GF-D8 (cell line): ENCODE results near the gene ASPHD2.
"Not testable (repeated sequence)": the region's sequence is repeated elsewhere in the genome, so short reads cannot be mapped to it uniquely, and the experiment has no call there.

Experiments used
- DNase-seq: peaks from one replicate; lab custom pipeline; 2025; lab: John Stamatoyannopoulos, UW

The ASPHD2 gene

GRCh38 chr22:26416670-26417276 lies 12.3 kb upstream of the ASPHD2 start:
- no peak for DNase-seq

DNA sequence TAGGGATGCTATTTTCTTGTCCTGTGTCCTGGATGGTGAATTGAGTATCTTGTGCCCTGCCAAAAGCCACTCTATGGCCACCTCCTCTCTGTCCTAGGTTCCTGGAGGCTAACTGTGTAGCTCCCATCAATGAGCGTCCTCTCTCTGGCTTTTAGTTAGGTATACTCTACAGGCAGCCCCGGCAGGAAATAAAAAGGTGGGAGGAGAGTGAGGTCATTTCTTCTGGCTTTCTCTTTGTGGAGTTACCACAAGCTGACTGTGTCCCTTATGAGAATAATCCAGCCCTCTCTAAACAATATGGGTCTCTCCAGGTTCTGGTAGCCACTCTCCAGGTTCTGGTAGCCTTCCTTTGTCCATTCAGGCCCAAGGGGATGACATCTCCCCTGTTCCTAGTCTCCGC lies 11.7 kb upstream of the ASPHD2 start:
- no peak for DNase-seq

DNA sequence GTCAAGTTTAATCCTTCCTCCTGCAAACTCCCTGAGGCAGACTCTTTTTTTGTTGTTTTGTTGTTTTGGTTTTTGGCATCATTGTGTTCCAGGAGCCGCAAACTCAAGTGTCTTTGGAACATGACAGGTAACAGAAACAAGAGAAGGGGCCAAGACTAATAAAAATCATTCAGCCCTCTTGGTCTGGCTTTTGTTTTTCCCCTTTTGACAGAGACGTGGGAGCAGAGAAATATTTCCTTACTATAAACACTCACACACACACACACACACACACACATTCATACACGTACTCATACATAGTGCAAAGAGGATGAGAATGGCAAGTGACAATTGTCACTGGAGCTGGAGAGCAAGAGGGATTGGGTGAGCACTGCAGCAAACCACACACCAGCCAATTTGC lies 10.4 kb upstream of the ASPHD2 start:
- no peak for DNase-seq

DNA sequence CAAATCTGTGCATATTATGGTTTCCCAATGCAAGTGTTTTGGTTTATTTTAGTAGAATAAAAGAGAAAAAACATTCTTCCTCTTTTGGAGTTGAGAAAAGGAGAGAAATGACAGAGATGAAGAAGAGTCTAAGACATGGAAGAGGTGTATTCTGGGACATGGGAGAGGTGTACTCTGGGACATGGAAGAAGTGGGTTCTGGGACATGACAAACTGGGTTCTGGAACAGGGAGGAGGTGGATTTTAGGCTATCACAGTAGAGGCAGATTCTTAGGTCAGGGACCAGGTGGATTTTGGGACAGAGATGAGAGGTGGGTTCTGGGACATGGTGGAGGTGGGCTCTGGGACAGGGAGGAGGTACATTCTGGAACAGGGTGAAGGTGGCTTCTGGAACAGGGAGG lies 2.1 kb upstream of the ASPHD2 start:
- DNase-seq = no peak

- no peak for DNase-seq
Measured at GRCh38 chr22:26429458-26430286, 612 bp downstream of the ASPHD2 start.

DNA sequence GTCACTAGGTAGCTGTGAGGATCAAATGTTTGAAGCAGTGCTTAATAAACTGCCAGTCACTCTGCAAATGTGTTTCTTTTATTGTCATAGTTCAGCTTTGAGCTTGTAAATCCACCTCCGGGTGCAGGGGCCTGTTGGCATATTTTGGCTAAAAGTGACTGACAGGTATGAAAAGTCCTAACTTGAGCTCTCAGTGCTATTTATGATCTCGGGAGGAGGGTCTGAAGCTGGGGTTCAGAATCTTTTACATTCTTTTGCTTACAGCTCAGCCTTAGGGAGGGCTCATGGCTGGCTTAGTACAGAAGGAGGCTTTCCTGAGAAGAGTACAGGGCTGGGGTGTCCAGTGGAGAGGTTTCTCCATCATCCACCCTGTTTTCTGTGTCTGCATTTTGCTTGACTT lies 1.5 kb downstream of the ASPHD2 start:
- DNase-seq = no peak

DNA sequence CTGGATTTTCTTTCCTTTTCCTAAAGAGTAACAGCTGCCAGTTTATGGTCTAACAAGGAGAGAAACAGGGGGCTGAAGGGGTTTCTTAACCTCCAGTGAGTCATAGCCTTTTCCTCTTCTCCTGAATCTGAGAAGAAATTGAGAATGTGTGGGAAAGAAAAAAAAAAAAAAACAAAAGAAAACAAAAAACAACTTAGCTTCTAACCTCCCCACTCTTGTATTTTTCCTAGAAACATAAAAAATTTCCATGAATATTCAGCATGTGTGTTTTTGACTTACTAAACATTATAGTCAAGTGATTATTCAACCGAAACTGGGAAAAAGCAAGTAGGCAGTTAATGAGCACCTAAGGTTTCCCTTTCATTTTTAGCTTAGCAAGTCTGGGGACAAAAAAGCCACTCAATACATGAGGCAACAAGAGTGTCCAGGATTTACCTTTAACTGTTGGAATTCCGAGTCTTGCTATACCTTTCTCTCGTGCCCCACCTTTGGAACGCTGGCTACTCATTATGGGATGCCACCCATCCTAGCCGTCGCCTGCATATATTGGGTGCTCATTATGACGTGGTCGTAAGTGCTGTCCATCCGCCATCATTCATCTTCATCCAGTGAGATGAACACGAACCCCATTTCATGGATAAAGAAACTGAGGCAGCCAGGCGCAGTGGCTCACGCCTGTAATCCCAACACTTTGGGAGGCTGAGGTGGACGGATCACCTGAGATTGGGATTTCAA lies 2.4 kb downstream of the ASPHD2 start:
- no peak for DNase-seq

- peak; percentile 65 for DNase-seq
Measured at GRCh38 chr22:26432619-26433311, 3.7 kb downstream of the ASPHD2 start.

- DNase-seq = no peak
Measured at GRCh38 chr22:26433805-26434204, 4.7 kb downstream of the ASPHD2 start.

DNA sequence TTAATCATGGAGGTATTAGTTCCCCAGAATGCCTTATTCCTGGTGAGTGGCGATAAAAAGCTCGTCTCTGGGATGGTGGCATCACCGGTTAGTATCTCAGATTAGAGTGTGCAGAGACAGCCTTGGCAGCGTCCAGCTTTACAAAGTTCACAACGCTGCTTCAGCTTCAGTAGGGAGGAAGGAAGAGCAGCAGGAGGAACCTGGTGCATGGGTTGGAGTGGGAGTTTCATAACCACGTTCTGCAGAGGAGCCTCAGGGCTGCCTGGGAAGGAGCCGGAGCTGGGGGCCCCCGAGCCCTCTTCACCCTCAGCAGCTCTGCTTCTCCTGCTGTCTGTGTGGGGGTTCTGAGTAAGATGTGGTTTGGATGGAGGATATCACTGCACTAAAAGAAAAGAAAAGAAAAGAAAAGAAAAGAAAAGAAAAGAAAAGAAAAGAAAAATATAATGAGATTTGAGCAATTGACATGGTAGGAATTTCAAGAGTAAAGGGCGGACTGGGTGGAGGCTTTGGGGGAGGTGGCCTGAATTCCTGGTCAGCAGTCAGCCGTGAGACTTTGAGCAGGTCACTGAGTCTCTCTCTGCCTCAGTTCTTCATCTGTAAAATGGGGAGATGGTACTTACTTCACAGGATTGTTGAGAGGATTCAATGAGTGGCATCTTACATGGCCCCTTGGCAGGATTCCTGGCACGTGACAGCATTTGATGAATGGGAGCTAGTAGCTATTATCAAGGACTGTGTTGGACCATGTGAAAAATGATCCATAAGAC lies 6.5 kb downstream of the ASPHD2 start:
- peak; percentile 42 for DNase-seq

DNA sequence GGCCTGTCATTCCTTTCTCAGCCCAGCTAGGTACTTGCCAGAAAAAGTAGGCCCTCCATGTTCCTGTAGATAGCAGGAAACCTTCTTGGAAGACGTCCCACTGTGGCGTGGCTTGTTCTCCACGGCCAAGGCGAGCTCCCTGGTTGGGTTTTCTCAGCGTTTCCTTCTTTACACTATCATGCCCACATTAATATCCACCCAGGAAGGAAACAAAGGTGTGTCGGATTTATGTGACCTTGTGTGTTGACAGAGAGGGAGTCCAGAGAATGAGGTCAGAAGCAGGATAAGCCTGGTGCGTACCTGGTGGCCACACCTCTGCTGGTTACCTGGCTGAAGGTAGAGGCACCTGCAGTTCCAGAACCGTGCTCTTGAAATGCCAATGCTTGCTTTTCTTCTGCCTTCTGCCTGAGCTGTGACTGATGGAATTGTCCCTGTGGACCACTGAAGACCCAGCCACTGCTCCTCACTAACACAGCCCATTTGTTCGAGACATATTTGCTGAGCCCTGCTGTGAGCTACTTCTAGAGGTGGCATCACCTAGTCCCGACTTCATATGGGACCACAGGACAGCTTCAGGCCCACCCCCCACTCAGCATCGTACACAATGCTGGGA lies 7.9 kb downstream of the ASPHD2 start:
- DNase-seq = no peak

DNA sequence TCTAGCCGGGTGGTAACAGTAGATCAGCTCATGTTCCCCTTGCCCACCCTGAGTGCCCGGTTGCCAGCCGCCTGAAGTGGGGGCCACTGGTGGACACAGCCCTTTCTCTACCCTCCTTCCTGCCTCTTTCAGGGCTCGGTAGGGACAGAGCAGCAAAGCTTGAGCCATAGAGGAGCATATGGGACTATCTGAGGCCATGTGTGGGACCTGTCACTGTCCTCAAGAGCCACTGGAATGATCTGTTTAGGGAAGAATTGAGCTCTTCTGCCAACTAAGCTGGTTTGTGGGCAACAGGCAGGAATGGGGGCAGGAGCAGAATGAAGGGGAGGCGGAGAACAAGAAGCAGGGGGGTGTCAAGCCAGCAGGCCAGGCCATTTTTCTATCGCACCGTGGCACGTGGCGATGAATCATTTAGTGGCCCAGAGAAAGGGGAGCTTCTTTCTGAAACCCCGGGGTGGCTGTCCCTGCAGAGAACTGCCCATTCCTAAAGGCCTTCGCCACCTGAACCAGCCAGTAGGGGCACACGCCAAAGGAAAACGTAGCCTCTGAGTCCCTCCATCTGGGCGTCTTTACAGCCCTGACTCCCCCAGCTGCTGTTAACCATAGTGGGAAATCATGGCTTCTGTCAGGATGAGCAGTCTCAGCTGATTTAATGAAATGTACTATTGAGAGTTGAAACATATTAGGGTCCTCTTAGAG lies 8.8 kb downstream of the ASPHD2 start:
- no peak for DNase-seq

- DNase-seq = not testable (repeated sequence)
Measured at GRCh38 chr22:26438776-26439175, 9.7 kb downstream of the ASPHD2 start.

DNA sequence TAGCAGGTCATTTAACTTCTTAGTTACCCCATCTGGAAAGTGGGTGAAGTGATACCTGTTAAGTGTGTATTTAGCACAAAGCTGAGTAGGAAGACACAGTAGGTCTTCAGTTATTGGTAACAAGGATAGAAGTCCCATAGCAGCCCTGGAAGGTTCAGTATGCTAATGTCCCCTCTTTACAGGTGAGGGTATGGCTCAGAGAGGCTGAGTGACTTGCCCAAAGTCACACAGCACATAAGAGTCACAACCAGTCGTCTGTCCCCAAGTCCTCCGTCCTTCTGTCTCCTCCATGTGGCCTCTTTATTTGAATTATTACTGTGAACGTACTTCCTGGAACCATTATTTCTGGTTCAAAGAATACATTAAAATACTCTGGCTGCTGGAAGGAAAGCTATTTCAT lies 10.5 kb downstream of the ASPHD2 start:
- no peak for DNase-seq

DNA sequence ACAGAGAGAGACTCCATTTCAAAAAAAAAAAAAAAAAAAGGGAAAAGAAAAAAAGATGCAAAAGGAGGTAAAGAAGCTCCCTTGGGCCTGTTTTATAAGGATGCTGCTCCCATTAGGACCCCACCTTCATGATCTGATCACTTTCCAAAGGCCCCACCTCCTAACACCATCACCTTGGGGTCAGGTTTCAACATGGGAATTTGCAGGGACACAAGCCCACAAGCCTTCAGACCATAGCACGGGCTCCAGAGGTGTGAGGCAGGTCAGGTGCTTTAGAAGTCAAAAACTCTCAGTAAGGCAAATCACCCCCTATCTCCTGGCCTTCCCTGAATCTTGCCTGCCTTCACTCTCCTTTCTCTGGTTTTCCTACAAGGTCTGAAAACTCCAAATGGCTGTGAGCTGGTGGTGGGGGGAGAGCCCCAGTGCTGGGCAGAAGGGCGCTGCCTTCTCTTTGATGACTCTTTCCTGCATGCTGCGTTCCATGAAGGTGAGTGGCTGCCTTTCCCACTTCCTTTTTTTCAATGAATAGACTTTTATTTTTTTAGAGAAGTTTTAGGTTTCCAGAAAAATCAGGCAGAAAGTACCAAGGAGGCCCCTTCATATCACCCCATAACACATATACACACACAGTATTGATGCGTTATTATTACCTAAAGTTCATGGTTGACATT lies 13.2 kb downstream of the ASPHD2 start:
- no peak for DNase-seq

DNA sequence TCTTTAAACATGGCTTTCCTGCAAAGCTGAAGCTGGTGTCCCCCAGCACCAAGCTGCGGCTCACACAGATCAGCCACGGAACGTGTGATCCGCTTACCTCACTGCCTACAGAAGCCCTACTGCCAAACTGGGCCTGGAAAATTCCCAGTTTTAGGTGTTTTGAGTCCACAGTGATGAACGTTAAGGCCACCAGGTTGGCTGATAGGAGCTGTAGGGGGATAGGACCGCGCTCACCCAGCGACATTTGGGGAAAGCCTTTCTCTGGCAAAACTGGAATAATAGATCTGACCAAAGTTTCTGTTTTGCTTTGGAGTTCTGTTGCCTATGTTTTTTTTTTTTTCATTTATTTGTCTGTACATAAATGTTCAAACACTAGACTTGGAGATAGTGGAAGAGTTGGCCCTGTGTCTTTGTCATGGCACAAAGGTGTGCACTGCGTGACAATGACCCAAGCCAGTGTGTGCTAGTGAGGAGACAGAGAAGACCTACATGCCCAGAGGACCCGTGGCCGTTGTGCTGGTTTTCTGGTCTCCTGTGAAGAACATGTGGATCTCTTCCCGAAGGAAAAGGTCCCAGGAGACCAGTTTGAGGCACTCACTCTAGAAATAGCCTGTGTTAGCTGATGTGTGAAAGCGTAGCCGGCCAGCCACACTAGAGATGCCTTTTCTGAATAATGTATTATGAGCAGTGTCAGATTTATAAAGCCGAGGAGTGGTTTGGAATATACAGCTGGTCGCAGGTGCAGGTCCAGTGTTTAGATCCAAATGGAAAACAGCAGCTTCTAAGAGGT lies 15.0 kb downstream of the ASPHD2 start:
- DNase-seq = no peak

DNA sequence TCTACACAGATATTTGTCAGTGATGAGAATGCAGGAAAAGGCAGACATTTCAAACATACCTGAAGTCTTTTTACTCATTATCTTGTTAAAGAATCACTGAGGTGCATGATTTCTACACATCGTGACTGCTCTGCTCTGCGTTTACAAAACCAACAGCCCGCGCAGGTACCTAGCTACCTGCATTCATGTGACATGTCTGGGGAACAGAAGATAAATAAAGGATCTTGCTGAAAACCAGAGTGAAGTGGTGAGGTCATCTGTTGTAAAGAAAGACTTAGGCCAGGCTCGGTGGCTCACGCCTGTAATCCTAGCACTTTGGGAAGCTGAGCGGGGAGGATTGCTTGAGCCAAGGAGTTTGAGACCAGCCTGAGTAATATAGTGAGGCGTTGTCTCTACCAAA lies 15.7 kb downstream of the ASPHD2 start:
- no peak for DNase-seq

DNA sequence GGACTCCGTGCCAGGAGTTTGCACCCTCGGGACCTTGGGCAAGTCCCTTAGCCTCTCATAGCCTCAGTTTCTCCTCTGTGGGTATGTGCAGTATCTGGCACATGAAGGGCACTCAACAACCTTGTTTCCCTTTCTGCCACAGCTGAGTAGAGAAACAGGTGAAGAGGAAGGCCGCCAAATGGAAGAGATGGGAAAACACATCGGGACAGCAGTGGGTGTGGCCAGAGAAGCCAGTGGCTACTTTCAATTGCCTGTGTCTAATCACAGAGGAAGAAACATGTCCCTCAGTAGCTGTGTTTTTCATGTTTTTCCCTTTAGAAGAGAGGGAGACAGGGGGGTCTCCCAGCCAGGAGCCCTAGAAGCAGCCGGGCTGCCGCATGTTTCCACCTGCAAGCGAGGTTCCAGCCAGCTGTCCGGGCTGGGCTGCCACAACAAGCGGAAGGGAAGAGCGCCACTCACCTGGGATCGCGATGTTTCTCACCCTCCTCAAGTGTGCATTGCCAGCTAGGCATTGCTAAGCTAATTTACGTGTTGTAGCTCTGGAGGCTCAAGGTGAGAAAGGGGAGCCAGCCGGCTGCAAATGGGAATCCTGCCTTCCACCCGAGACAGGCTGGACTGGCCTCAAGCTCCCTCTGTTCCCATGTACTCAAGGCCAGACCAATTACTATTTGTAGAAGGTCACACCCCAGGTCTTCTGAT lies 16.7 kb downstream of the ASPHD2 start:
- no peak for DNase-seq
